HG03064 (cell line): ENCODE results near the gene TMOD1.
"Not testable (repeated sequence)": the region's sequence is repeated elsewhere in the genome, so short reads cannot be mapped to it uniquely, and the experiment has no call there.

Experiments used
- ATAC-seq: cut with Tn5 transposase; IDR thresholded peaks from one replicate; pipeline ENCODE4 v1.9.1; 2021; ENCODE audit warnings: low read depth; ENCODE audit not compliant: unreplicated experiment

The TMOD1 gene

GRCh38 chr9:97563458-97564135 lies 62.1 kb downstream of the TMOD1 start:
- ATAC-seq, result no peak

GRCh38 chr9:97564291-97565175 lies 63.1 kb downstream of the TMOD1 start:
- ATAC-seq, result no peak

- no peak for ATAC-seq
Observed at GRCh38 chr9:97565262-97565661, 63.8 kb downstream of the TMOD1 start.

GRCh38 chr9:97567182-97567893 lies 65.9 kb downstream of the TMOD1 start:
- no peak for ATAC-seq

GRCh38 chr9:97567894-97568202 lies 66.4 kb downstream of the TMOD1 start:
- ATAC-seq, result no peak

- no peak for ATAC-seq
Observed at GRCh38 chr9:97568461-97569275, 67.2 kb downstream of the TMOD1 start.

GRCh38 chr9:97570899-97571298 lies 69.4 kb downstream of the TMOD1 start:
- ATAC-seq, result no peak

- ATAC-seq, result no peak
Observed at GRCh38 chr9:97571664-97572063, 70.2 kb downstream of the TMOD1 start.

- no peak for ATAC-seq
Observed at GRCh38 chr9:97572196-97572891, 70.9 kb downstream of the TMOD1 start.

- no peak for ATAC-seq
Observed at GRCh38 chr9:97572892-97573365, 71.5 kb downstream of the TMOD1 start.

GRCh38 chr9:97573482-97574073 lies 72.1 kb downstream of the TMOD1 start:
- no peak for ATAC-seq

GRCh38 chr9:97574101-97574571 lies 72.7 kb downstream of the TMOD1 start:
- ATAC-seq, result not testable (repeated sequence)

GRCh38 chr9:97574921-97575672 lies 73.6 kb downstream of the TMOD1 start:
- not testable (repeated sequence) for ATAC-seq

- ATAC-seq, result no peak
Observed at GRCh38 chr9:97575673-97576200, 74.3 kb downstream of the TMOD1 start.

GRCh38 chr9:97577051-97577450 lies 75.6 kb downstream of the TMOD1 start:
- no peak for ATAC-seq

- no peak for ATAC-seq
Observed at GRCh38 chr9:97578846-97579245, 77.4 kb downstream of the TMOD1 start.

- no peak for ATAC-seq
Observed at GRCh38 chr9:97579914-97580313, 78.4 kb downstream of the TMOD1 start.

GRCh38 chr9:97581590-97581989 lies 80.1 kb downstream of the TMOD1 start:
- not testable (repeated sequence) for ATAC-seq
